GM19023 (cell line): ENCODE measurements around the gene TBCD.

Experiments used
- ATAC-seq: cut with Tn5 transposase; IDR thresholded peaks from one replicate; pipeline ENCODE4 v1.9.1; 2021; ENCODE audit warnings: mild to moderate bottlenecking, moderate library complexity; ENCODE audit not compliant: unreplicated experiment

The TBCD gene

GRCh38 chr17:82848022-82848592 lies 96.2 kb downstream of the TBCD start:
- ATAC-seq: no peak

- no peak for ATAC-seq
Measured at GRCh38 chr17:82849076-82849945, 97.4 kb downstream of the TBCD start.

GRCh38 chr17:82851381-82851780 lies 99.5 kb downstream of the TBCD start:
- no peak for ATAC-seq

GRCh38 chr17:82854226-82854625 lies 102.4 kb downstream of the TBCD start:
- ATAC-seq: no peak

- ATAC-seq: no peak
Measured at GRCh38 chr17:82856361-82856760, 104.5 kb downstream of the TBCD start.

- ATAC-seq: no peak
Measured at GRCh38 chr17:82858376-82859126, 106.7 kb downstream of the TBCD start.

GRCh38 chr17:82859431-82860403 lies 107.9 kb downstream of the TBCD start:
- ATAC-seq: no peak

GRCh38 chr17:82860606-82861392 lies 108.9 kb downstream of the TBCD start:
- no peak for ATAC-seq

- no peak for ATAC-seq
Measured at GRCh38 chr17:82861393-82861775, 109.5 kb downstream of the TBCD start.

- ATAC-seq: no peak
Measured at GRCh38 chr17:82862191-82862590, 110.3 kb downstream of the TBCD start.

- no peak for ATAC-seq
Measured at GRCh38 chr17:82862737-82863382, 111.0 kb downstream of the TBCD start.

- ATAC-seq: no peak
Measured at GRCh38 chr17:82863383-82863940, 111.6 kb downstream of the TBCD start.

- peak; percentile 85 for ATAC-seq
Measured at GRCh38 chr17:82863941-82864712, 112.3 kb downstream of the TBCD start.

GRCh38 chr17:82864713-82865248 lies 112.9 kb downstream of the TBCD start:
- no peak for ATAC-seq

GRCh38 chr17:82865274-82865673 lies 113.4 kb downstream of the TBCD start:
- no peak for ATAC-seq

GRCh38 chr17:82865774-82866395 lies 114.0 kb downstream of the TBCD start:
- ATAC-seq: no peak

- ATAC-seq: no peak
Measured at GRCh38 chr17:82866590-82867191, 114.8 kb downstream of the TBCD start.
